Mesodermal cell (in vitro differentiated cells): Measurements from ENCODE around the gene SLA2.

Experiments used
- H3K27ac ChIP-seq: 2 replicates; pipeline ENCODE4 v1.7.0; 2013; ENCODE audit warnings: mild to moderate bottlenecking, low read depth, low read length, moderate library complexity; ENCODE audit not compliant: severe bottlenecking
- H3K36me3 ChIP-seq: 2 replicates; pipeline ENCODE4 v1.7.1; 2013; ENCODE audit warnings: mild to moderate bottlenecking, low read length, moderate library complexity; ENCODE audit not compliant: control insufficient read depth, insufficient read depth
- H3K4me1 ChIP-seq: one replicate; pipeline ENCODE4 v1.7.1; 2013; ENCODE audit warnings: mild to moderate bottlenecking, low read length; ENCODE audit not compliant: insufficient read depth, control insufficient read depth, poor library complexity, severe bottlenecking
- H3K4me3 ChIP-seq: 2 replicates; pipeline ENCODE4 v1.7.0; 2013; ENCODE audit warnings: low read length, control low read depth, mild to moderate bottlenecking; ENCODE audit not compliant: insufficient read depth, poor library complexity, severe bottlenecking; ENCODE audit errors: extremely low read depth
- H3K9me3 ChIP-seq: 2 replicates; pipeline ENCODE4 v1.7.1; 2013; ENCODE audit warnings: mild to moderate bottlenecking, low read length, moderate library complexity; ENCODE audit not compliant: control insufficient read depth
- WGBS, 2 experiments: methylation state at CpG; one replicate each; pipeline ENCODE4 v1.1.5; 2013; ENCODE audit warnings: missing lambda C conversion rate in 2 of 2; ENCODE audit not compliant: insufficient coverage in 2 of 2; 5-methylcytosine and 5-hydroxymethylcytosine counted together

Gene SLA2

DNA sequence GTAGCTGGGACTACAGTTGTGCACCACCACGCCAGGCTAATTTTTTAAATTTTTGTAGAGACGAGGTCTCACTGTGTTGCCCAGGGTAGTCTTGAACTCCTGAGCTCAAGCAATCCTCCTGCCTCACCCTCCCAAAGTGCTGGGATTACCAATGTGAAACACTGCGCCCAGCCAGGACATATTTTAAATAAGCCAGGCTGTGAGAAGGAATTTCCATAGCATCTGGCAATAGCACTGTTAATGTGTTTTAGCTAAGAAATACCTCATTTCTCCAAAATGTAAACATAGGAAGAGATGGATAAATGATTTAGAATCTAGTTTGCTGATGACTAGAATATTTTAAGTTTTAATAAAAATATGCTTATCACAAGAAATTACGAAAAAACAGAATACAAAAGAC is 27.0 kb upstream of the SLA2 start:
- H3K4me1 ChIP-seq = no peaks in the 10 kb centered on the region
- H3K4me3 ChIP-seq = no peak overlapping the region
- peaks cover 7% of the 10 kb centered on the region for H3K36me3 ChIP-seq
- no peaks in the 10 kb centered on the region for H3K9me3 ChIP-seq
- 81 to 90% methylated on average over 2 to 3 of the region's 4 CpGs for WGBS, 2 experiments
- no peak overlapping the region for H3K27ac ChIP-seq

DNA sequence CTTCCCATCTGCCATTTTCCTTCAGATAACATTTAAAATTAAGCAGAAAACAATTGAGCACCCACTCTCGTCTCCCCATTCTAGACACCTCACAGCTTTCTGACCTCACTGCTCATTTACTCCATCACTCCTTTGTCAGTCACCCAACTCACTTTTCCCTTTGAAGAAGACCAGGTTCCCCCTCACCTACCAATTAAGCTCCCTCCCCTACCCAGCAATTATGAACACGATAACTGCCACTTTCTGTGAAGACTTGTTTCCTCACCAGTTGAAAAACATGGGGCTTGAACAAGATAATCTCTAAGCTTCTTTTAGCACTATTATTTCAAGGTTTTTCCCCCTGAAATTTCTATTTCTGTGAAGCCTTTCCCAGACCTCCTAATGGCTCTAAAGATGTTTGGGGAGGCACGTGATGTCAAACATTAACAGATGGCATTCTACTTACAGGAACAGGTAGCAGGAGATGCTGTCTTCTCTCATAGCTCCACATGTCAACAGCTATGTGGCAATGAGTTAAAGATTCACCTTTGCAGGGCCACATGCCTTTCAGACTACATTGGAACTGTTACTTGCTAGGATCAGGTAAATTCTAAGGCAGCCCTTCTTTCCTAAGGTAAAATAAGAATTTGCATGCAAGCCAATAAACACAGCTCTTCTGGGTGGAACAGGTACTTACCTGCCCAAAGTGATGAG is 24.8 kb upstream of the SLA2 start:
- Histone ChIP-seq H3K27ac (no peak overlapping the region), H3K36me3 (peaks cover 3% of the 10 kb centered on the region), H3K9me3 (no peaks in the 10 kb centered on the region), H3K4me3 (no peak overlapping the region), H3K4me1 (no peaks in the 10 kb centered on the region)
- whole genome bisulfite sequencing, 2 experiments = 92 to 100% methylated on average over 3 of the region's 3 CpGs

DNA sequence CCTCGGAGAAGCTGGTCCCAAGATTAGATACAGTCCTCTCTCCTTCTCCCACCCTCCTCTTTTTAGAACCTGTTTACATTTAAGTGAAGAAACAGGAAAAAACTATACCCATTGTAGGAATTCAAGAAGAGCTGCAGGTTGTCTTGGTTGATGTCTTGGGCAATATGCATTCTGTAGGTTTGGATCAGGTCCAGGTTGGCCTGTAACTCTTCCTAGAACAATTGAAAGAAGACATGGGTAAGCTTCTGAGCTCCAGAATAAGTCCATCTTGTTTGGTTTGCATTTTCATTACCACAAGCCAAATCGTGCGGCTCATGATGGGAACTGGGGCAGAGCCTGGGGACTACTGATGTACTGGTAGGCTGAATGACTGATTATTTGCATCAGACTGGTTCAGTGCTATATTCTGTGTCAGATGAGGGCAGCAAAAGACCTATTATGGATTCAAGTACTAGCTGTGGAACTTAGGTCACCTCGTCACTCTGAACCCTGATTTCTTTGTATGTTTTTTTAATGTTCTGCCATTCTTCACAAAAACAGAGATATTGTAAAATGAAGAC is 20.3 kb upstream of the SLA2 start:
- no peaks in the 10 kb centered on the region for H3K4me1 ChIP-seq
- H3K9me3 ChIP-seq = no peaks in the 10 kb centered on the region
- WGBS, 2 experiments = 90 to 91% methylated on average over 2 to 3 of the region's 4 CpGs

DNA sequence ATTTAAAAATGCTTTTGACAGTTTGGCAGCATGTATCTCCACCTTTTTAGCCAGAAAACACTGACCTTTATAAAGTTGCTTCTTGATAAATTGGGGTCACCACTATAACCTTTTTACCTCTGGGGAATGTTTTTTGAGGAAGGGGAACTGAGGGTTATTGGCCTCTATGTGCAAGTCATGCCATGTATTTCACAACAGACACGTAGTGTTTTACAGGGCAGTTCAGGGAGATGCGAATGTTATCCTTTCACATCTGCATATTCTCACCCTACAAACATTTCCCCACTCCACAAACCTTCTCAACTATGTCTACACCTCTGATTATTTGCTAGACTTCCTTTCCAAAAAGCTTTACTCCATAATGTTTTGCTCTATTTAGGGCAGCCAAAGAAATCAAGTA is 17.0 kb upstream of the SLA2 start:
- H3K9me3 ChIP-seq = no peaks in the 10 kb centered on the region
- WGBS, 2 experiments = 96% methylated on average over 2 of the region's 2 CpGs; no CpG with 5 or more reads in 1 of the 2 experiments
- H3K4me1 ChIP-seq = no peaks in the 10 kb centered on the region
- H3K36me3 ChIP-seq = peaks cover 31% of the 10 kb centered on the region
- H3K4me3 ChIP-seq = no peak overlapping the region
- H3K27ac ChIP-seq = no peak overlapping the region

More for the DNA sequence above, 20.3 kb upstream of the SLA2 start:
- no peak overlapping the region for H3K27ac ChIP-seq
- H3K4me3 ChIP-seq = no peak overlapping the region
- H3K36me3 ChIP-seq = peaks cover 24% of the 10 kb centered on the region

DNA sequence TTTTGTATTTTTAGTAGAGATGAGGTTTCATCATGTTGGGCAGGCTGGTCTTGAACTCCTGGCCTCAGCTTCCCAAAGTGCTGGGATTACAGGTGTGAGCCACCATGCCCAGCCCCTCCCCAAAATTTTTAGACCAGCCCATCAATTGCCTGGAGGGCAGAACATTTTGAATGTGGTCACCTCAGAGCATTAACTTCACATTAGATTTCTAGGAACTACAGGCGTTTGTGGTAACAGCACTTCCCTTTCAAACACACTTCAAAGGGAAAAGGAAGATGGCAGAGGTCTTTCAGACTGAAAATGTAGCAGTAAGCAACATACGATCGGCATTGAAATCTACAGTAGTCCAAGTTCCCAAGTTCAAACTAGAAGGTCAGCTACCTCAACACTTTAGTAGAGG is 12.3 kb upstream of the SLA2 start:
- 100% methylated on average over 2 of the region's 3 CpGs; no CpG with 5 or more reads in 1 of the 2 experiments for WGBS, 2 experiments
- no peaks in the 10 kb centered on the region for H3K9me3 ChIP-seq
- no peak overlapping the region for H3K4me3 ChIP-seq
- H3K36me3 ChIP-seq = peaks cover 28% of the 10 kb centered on the region
- H3K4me1 ChIP-seq = no peaks in the 10 kb centered on the region
- H3K27ac ChIP-seq = no peak overlapping the region

DNA sequence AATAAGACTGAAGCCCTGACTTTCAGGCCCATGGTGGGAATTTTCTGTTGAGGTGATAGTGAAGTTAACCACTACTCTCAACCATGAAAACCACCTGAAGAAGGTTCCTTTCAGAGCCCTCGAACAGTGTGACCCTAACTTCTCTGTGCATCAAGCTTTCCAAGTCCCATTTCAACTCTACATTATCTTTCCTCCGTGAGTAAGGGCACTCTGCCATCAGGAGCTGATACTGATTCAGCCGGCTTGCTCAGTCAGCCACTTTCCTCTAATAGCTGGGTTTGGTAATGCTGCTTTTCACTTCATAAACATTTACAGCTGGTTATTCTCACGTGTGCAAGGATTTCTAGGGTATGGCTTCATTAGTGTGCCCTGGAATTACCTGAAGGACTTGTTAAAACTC is 10.7 kb upstream of the SLA2 start:
- no peaks in the 10 kb centered on the region for H3K9me3 ChIP-seq
- H3K4me1 ChIP-seq = no peaks in the 10 kb centered on the region
- H3K36me3 ChIP-seq = peaks cover 26% of the 10 kb centered on the region
- H3K4me3 ChIP-seq = no peak overlapping the region
- H3K27ac ChIP-seq = no peak overlapping the region
- WGBS, 2 experiments = 85 to 100% methylated on average over 2 to 3 of the region's 4 CpGs

DNA sequence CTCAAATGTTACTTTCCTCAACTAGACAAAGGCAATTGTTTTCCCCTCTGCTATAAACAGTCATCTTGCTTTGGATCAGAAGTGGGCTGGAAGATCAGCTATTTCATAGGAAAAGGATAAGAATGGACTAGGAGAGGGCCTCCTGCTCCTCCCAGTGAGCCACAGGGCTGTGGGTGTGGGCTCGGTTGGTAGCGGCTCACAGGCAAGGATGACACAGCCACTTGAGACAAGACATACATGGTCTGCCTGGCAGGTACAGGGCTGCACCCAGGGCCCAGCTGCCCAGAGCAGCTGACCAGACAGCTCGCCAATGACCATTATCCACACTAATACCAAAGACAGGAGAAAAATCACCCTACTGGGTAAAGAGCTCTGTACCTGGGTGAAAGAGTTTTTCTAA is 9.0 kb upstream of the SLA2 start:
- 90 to 100% methylated on average over 2 of the region's 3 CpGs for WGBS, 2 experiments
- H3K4me3 ChIP-seq = no peak overlapping the region

DNA sequence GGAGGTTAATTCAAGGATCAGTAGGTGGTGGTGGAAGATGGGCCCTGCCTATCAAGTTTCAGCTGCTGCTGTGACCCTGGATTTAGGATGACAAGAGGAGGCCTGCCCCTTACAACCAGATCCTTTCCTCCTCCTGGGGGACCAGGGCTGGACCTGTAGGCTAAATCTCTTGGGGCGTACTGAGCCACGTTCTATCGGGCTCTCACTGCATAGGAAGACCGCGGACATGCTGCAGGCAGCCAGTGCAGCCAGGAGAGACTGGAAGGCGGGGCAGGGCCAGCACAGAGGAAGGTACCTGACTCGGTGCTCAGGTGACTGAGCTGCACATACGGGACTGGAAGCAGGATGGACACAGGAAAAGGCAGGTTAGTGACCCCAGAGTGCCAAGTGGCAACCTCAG is 8.5 kb upstream of the SLA2 start:
- WGBS, 2 experiments = 96 to 98% methylated on average over 8 of the region's 8 CpGs
- no peak overlapping the region for H3K4me3 ChIP-seq
- H3K9me3 ChIP-seq = no peaks in the 10 kb centered on the region
- H3K27ac ChIP-seq = no peak overlapping the region
- peaks cover 15% of the 10 kb centered on the region for H3K36me3 ChIP-seq
- no peaks in the 10 kb centered on the region for H3K4me1 ChIP-seq

More for the DNA sequence above, 9.0 kb upstream of the SLA2 start:
- no peaks in the 10 kb centered on the region for H3K4me1 ChIP-seq
- no peak overlapping the region for H3K27ac ChIP-seq
- H3K36me3 ChIP-seq = peaks cover 16% of the 10 kb centered on the region
- H3K9me3 ChIP-seq = no peaks in the 10 kb centered on the region

DNA sequence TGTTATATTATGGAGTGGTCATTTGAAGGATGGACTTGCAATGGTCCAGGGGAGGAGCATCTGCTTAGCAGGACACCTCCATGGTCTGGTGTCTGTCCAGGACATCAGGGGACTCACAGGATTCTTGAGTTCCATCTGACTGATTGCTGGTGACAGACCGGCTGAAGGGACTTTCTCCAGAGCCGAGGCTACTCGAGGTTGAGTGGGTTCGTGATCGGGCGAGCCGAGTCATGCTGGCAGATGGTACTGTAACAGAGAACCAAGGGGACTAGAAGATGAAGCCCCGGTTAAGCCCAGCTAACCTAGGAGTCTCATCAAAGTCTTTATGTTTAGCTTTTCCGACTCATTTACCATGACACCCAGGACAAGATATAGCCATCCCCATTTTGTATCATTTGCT is 7.5 kb upstream of the SLA2 start:
- no peak overlapping the region for H3K4me3 ChIP-seq
- H3K36me3 ChIP-seq = peaks cover 15% of the 10 kb centered on the region
- 90 to 100% methylated on average over 4 to 8 of the region's 9 CpGs for WGBS, 2 experiments
- no peaks in the 10 kb centered on the region for H3K4me1 ChIP-seq
- H3K9me3 ChIP-seq = no peaks in the 10 kb centered on the region
- no peak overlapping the region for H3K27ac ChIP-seq

DNA sequence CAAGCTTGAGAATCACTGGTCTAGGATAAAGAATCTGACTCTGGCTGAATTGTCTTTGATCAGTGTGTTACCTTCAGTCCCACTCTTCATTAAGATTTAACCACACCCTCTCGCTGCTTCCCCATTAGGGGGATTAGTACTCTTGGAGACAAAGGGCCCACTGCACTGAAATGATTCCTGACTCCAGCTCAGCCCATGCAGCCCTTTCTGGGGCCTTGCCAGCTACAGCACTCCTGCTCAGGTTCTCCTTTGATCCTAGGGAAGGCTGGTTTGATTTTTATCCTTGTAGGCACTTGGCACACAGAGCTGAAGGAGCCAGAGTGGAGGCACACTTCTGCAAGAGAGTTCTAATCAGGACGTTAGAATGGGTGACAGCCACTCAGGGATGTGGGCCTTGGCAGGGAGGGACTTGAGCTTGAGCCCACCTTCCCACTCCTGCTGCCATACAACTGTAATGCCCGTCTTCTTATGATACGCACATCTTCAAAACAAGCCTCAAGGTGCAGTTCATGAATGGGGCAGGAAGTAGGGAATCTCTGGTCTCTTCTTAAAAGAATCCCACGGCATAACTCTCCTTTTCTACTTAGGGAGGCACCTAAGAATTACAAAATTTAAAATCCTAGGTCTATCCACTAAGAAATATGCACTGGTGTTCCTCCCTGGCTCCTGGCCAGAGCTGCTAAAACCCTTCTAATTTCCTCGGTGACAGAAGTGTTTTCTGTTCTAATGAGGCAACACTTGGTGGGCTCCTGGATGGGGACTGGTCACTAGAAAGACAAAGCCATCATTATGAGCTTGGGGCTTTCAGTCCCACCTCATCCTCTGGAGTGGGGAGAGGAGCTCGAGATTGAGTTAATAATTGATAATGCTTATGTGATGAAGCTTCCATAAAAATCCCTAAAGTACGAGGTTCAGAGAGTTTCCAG is 1.5 kb upstream of the SLA2 start:
- 88 to 91% methylated on average over 5 of the region's 8 CpGs for WGBS, 2 experiments
- Histone ChIP-seq H3K36me3 (peaks cover 2% of the 10 kb centered on the region), H3K4me3 (no peak overlapping the region), H3K9me3 (no peaks in the 10 kb centered on the region), H3K27ac (no peak overlapping the region), H3K4me1 (peaks cover 3% of the 10 kb centered on the region)
